H1 (cell line): Measurements from ENCODE around the gene EMX2. TPM values are rescaled to one million over a fixed set of nuclear protein-coding genes. Genes with fewer than 3 reads are reported as not detected.

Experiments used
- BACH1 ChIP-seq: IDR thresholded peaks from 2 replicates; pipeline ENCODE4 v1.6.1; 2012; ENCODE audit warnings: low read length, improper control_type of control experiment
- CBX8 ChIP-seq: fragments of 300-800, 300-1000 bp; sonication (generic); IDR thresholded peaks from 2 replicates; pipeline ENCODE4 v1.7.1; 2016; ENCODE audit warnings: low read depth, low read length, borderline replicate concordance
- E2F6 ChIP-seq: IDR thresholded peaks from 2 replicates; pipeline ENCODE4 v1.6.1; 2012; ENCODE audit warnings: inconsistent platforms
- EP300 ChIP-seq, 2 experiments: IDR thresholded peaks; 1 replicate in 1 of 2; 2 replicates in 1 of 2; pipeline ENCODE4 v1.6.1; 2011 to 2012; ENCODE audit warnings: low read depth in 2 of 2, low read length in 2 of 2, mild to moderate bottlenecking in 2 of 2, borderline replicate concordance in 1 of 2, inconsistent platforms in 1 of 2, moderate library complexity in 1 of 2
- FOSL1 ChIP-seq: IDR thresholded peaks from 2 replicates; pipeline ENCODE4 v1.6.1; 2011; ENCODE audit warnings: mild to moderate bottlenecking, low read depth, low read length, moderate library complexity; ENCODE audit not compliant: insufficient read depth
- GABPA ChIP-seq: IDR thresholded peaks from 2 replicates; pipeline ENCODE4 v1.6.1; 2011; ENCODE audit warnings: mild to moderate bottlenecking, low read length, moderate library complexity, borderline replicate concordance; ENCODE audit not compliant: insufficient read depth
- KDM1A ChIP-seq: fragments of 200-600, 300-600 bp; sonication (generic); IDR thresholded peaks from 2 replicates; pipeline ENCODE4 v1.7.1; 2016; ENCODE audit warnings: mild to moderate bottlenecking, low read length, borderline replicate concordance
- KDM5A ChIP-seq: fragments of 200-600 bp; IDR thresholded peaks from 2 replicates; pipeline ENCODE4 v1.7.1; 2012; ENCODE audit warnings: mild to moderate bottlenecking, low read length, inconsistent platforms, mixed read lengths
- TBP ChIP-seq: IDR thresholded peaks from 2 replicates; pipeline ENCODE4 v1.6.1; 2011; ENCODE audit warnings: low read depth, low read length, improper control_type of control experiment
- polyA plus RNA-seq, 7 experiments: library from polyadenylated mRNA; depleted of rRNA in 3 of 7; stranded (reverse) in 5 of 7; unstranded in 2 of 7; fragments of >200 nt in 5 of 7; fragments of 200-250 nt in 2 of 7; gene quantifications; 1 replicate in 5 of 7; 2 replicates in 1 of 7; 4 replicates in 1 of 7; pipeline versions ENCODE4 v1.2.1 to v1.2.3, GENCODE V29; 2011 to 2013; ENCODE audit warnings: missing spikeins in 2 of 7, mixed read lengths in 2 of 7
- total RNA-seq: library from RNA; stranded (reverse); fragmentation: NEBNext Ultra II Directional; extraction: Animal tissue kit (Norgen Biotek cat#: 25700); gene quantifications from 2 replicates; pipeline ENCODE4 v1.2.1, GENCODE V29; 2021

Gene EMX2
- total and polyA plus RNA-seq, 2 of the 8 experiments (the other 6 are each of a cell fraction or from before 2014, with no cell fraction given): not detected

- TF ChIP-seq CBX8 (peak; percentile 89; the same call in 1 of the 2 replicates), E2F6 (peak; percentile 43), BACH1 (0 out of 2 replicates have a peak, but pooled peaks have one; percentile 26), KDM5A (no peak), EP300 (IDR thresholded peaks at IDR 0.05; ENCODE audit: borderline replicate concordance in 1 of 2, low read depth in 2 of 2, low read length in 2 of 2) (no peak), TBP (0 out of 2 replicates have a peak, but pooled peaks have one; percentile 12), GABPA (peak; percentile 65; the same call in 1 of the 2 replicates), FOSL1 (no peak), KDM1A (no peak)
Measured at GRCh38 chr10:117541909-117542705, 439 bp upstream of the EMX2 start (continued).
